Kidney (tissue), 14 donors: Measurements from ENCODE around the gene PRKD3. TPM values are rescaled to one million over a fixed set of nuclear protein-coding genes. Genes with fewer than 3 reads are reported as not detected.

ENCODE experiments used
- DNase-seq, 5 donors: peaks; one replicate each; pipeline ENCODE4 v3.0.0-alpha.2; 2013 to 2020
- FAIRE-seq: peaks from 2 replicates; lab custom pipeline; 2012; peaks lifted over from hg19 to GRCh38; lab: Jason Lieb, UNC
- H3K27ac ChIP-seq, 2 donors: one replicate each; pipeline ENCODE4 v1.7.0; 2013; ENCODE audit warnings: low read depth in 2 of 2, low read length in 2 of 2, inconsistent platforms in 1 of 2
- H3K27me3 ChIP-seq: one replicate; pipeline ENCODE4 v1.7.1; 2013; ENCODE audit warnings: low read length, inconsistent platforms; ENCODE audit not compliant: control insufficient read depth, insufficient read depth
- H3K36me3 ChIP-seq, 3 donors: one replicate each; pipeline versions ENCODE4 v1.7.0 to v1.7.1; 2013; ENCODE audit warnings: low read length in 3 of 3, control low read depth in 1 of 3, inconsistent platforms in 1 of 3; ENCODE audit not compliant: insufficient read depth in 3 of 3, control insufficient read depth in 2 of 3
- H3K4me1 ChIP-seq, 3 donors: one replicate each; pipeline versions ENCODE4 v1.7.0 to v1.7.1; 2013; ENCODE audit warnings: low read length in 3 of 3, inconsistent platforms in 1 of 3, low read depth in 1 of 3; ENCODE audit not compliant: control insufficient read depth in 2 of 3, insufficient read depth in 2 of 3
- H3K4me3 ChIP-seq, 3 donors: one replicate each; pipeline versions ENCODE4 v1.7.0 to v1.8.1; 2013; ENCODE audit warnings: low read length in 3 of 3, control low read depth in 1 of 3, inconsistent platforms in 1 of 3
- H3K9ac ChIP-seq, 3 donors: one replicate each; pipeline versions ENCODE4 v1.7.0 to v1.7.1; 2013; ENCODE audit warnings: low read length in 3 of 3, control low read depth in 1 of 3, inconsistent platforms in 1 of 3
- H3K9me3 ChIP-seq, 3 donors: one replicate each; pipeline versions ENCODE4 v1.7.0 to v1.7.1; 2013; ENCODE audit warnings: low read length in 3 of 3, control low read depth in 1 of 3, inconsistent platforms in 1 of 3; ENCODE audit not compliant: control insufficient read depth in 2 of 3, insufficient read depth in 1 of 3
- CTCF ChIP-seq: IDR thresholded peaks from 3 replicates; pipeline ENCODE4 v1.5.1; 2012; ENCODE audit warnings: mild to moderate bottlenecking, moderate library complexity, borderline replicate concordance; ENCODE audit not compliant: insufficient read depth; ENCODE audit errors: extremely low read depth
- intact Hi-C: fragments of 100-400 bp; cut with DNase I; formaldehyde crosslinking; loops from one replicate; pipeline ENCODE4 v1.11.1; 2022
- polyA plus RNA-seq: library from polyadenylated mRNA; stranded (reverse); fragments of 350-450 nt; fragmentation: Illumina TruSeq; extraction: RNeasy Lipid Tissue Mini Kit (QIAGEN cat#74804); gene quantifications from one replicate; pipeline ENCODE4 v1.2.3, GENCODE V29; 2014; ENCODE audit warnings: low read depth, low replicate concordance; ENCODE audit not compliant: insufficient read depth
- total RNA-seq: library from RNA; stranded (reverse); fragmentation: NEBNext Ultra II Directional; extraction: Animal tissue kit (Norgen Biotek cat#: 25700); gene quantifications from one replicate; pipeline ENCODE4 v1.2.1, GENCODE V29; 2021
- donor health status: control.
- donor health status: control.
- donor health status: control.
- donor health status: control.
- donor health status: control.
- donor health status: DM: yes; HTN: yes; CAD: no.
- donor health status: Normal renal cell carcinoma (clear cell type).

Gene PRKD3
- total and polyA plus RNA-seq, 2 donors from 2014 or later, result 7.1 to 45.7 TPM

- no peaks in the 10 kb centered on the region for H3K27me3 ChIP-seq
- no peak overlapping the region for H3K9ac ChIP-seq
- H3K9me3 ChIP-seq, result no peaks in the 10 kb centered on the region
- H3K4me1 ChIP-seq, result peaks cover 0 to 3% (median 0%) of the 10 kb centered on the region in 3 donors
- FAIRE-seq (no peak), DNase-seq (no peak)
- H3K27ac ChIP-seq, result no peak overlapping the region
- intact Hi-C loops, result no loop called here
- no peaks in the 10 kb centered on the region for H3K36me3 ChIP-seq
- no peak overlapping the region for H3K4me3 ChIP-seq
- no peak for TF ChIP-seq CTCF
Measured at GRCh38 chr2:37321029-37321682, 3.5 kb downstream of the PRKD3 start.

GRCh38 chr2:37319754-37320609, 4.7 kb downstream of the PRKD3 start:
- peaks cover 0 to 3% (median 0%) of the 10 kb centered on the region in 3 donors for H3K4me1 ChIP-seq
- intact Hi-C loops, result no loop called here
- H3K9me3 ChIP-seq, result no peaks in the 10 kb centered on the region
- H3K36me3 ChIP-seq, result peaks cover 0 to 2% (median 0%) of the 10 kb centered on the region in 3 donors
- no peak for DNase-seq
- no peak for TF ChIP-seq CTCF
- no peaks in the 10 kb centered on the region for H3K27me3 ChIP-seq
- no peak overlapping the region for H3K9ac ChIP-seq
- H3K27ac ChIP-seq, result no peak overlapping the region
- H3K4me3 ChIP-seq, result no peak overlapping the region
- FAIRE-seq, result no peak

- intact Hi-C loops, result no loop called here
- FAIRE-seq, result no peak
- Histone ChIP-seq H3K36me3 (peaks cover 0 to 2% (median 0%) of the 10 kb centered on the region in 3 donors), H3K4me3 (no peak overlapping the region), H3K9ac (no peak overlapping the region), H3K27ac (no peak overlapping the region), H3K4me1 (peaks cover 0 to 3% (median 0%) of the 10 kb centered on the region in 3 donors), H3K27me3 (no peaks in the 10 kb centered on the region), H3K9me3 (no peaks in the 10 kb centered on the region)
- no peak for TF ChIP-seq CTCF
- no peak for DNase-seq
Measured at GRCh38 chr2:37318401-37318800, 6.2 kb downstream of the PRKD3 start.
